Measurements from ENCODE around the gene CALML5.

GRCh38 chr10:5533098-5533731 is 33.8 kb upstream of the CALML5 start:
- TF ChIP-seq EZH2 (IDR thresholded peaks at IDR 0.05): no peak
- no peak for TF ChIP-seq FOXP2 (optimal IDR thresholded peaks at IDR 0.05; ENCODE audit: control extremely low read depth, extremely low read length, insufficient read depth)

Measured in SK-N-MC (cell line).